Occipital lobe (tissue), 3 donors: ENCODE data around the gene PRM1. TPM values are rescaled to one million over a fixed set of nuclear protein-coding genes. Genes with fewer than 3 reads are reported as not detected.

Experiments
- DNase-seq: peaks from one replicate; lab custom pipeline; 2025; lab: John Stamatoyannopoulos, UW
- small RNA-seq: library from RNA; depleted of rRNA; stranded (forward); fragments of <200 nt; gene quantifications from one replicate; pipeline ENCODE3, GENCODE V24; 2014
- total RNA-seq: library from RNA; depleted of rRNA; stranded (reverse); fragments of >200 nt; gene quantifications from one replicate; pipeline ENCODE4 v1.2.3, GENCODE V29; 2014

Gene PRM1
- total RNA-seq, 1 donor from 2014 or later = not detected

DNA sequence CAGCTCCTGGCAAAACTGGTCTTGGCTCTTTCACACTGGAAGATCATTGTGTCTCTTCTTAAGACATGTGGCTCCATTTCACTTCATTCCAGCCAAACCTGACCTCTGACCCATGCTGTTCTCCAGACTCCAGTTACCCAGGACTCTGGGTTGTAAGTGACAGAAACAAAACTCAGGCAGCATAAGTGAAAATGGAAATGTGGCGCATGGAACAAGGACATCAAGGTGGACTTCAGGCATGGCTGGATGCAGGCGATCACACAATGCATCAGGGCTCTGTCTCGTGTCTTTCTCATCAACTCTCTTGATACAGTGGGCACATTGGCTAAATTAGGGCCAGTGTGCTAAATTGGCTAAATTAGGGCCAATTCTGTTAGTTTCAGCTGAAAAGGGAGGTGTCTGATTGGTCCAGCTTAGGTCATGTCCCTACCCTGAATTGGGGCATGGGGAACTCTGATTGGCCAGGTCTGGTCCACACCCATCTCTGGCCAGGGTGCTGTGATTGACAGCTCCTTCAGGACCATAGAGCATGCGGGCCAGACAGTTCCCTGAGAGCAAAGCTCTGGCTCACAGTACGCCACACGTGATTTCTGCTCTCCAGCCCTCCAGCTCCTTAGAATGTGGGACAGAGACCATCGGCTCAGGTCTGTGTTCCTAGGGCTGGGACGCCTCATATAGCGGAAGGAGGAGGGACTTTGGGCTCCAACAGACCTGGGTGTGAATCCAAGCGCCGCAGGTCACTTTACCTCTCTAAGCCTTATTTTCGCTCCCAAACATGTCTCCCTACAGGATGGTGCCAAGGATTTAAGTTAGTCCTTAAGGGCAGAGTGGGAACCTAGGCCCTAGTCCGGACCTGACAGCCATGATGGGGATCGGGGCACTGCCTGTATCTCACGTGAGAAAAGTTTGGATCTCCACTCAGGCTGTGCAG lies 42.6 kb downstream of the PRM1 start:
- no peak for DNase-seq

DNA sequence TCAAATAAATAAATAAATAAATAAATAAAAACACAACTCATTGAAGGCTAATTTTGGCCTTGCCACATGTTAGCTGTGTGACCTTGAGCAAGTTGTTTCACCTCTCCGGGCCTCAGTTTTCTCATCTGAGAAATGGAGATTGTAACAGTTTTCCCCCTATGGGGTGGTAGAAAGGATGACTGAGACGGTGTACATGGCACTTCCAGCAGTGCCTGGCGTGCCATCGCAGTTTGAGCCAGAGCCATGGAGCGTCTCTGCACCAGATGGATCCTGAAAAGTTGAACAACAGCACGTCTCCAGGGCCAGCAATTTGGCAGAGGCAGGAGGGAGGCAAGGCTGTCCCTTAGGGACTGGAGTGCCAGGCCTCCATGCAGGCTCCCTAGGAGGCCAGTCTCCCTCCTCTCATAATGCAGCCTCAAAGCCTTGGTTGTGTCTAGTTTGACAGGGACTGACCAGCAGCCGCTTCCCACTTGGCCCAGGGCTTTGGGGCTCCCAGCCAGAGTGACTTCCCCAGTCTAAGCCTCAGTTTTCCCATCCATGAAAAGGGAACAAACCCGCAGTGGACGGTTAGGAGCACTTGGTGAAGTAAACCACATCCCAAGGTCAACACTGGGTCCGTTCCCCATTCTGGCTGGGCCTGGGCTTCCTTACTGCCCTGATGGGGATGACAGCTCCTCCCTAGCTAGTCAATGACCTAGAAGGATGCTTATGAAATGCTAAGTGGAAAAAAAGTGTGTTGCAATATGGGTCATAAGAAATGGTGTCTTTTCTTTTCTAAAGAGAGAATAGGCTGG lies 44.5 kb downstream of the PRM1 start:
- no peak for DNase-seq

- DNase-seq = no peak
Measured at GRCh38 chr16:11235703-11235991, 45.5 kb downstream of the PRM1 start.

DNA sequence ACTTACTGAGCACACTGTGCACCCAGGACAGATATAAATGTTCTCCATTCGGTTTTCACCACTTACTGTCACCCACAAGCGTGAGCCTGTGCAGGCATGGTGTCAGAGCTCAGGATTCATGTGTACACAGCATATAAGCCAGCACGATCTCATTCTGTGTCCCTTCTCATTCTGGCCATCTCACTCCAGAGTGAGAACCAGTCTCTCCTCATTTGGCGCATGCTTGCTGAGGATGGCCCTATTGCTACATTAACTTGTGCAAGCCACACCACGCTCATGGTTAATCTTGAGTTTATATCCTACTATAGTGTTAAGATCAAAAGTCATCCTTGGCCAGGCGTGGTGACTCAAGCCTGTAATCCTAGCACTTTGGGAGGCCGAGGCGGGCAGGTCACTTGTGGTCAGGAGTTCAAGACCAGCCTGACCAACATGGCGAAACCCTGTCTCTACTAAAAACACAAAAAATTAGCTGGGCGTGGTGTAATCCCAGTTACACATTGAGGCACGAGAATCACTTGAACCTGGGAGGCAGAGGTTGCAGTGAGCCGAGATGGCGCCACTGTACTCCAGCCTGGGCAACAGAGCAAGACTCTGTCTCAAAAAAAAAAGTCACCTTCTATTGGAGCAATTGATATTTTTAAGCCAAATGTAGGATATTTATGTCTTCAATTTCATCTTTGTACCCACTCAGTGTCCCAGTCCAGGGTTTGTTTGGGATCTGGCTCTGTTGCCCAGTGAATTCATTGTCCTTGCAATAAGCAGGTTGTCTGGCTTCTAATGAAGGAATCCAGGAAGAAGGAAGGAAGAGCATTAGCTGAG lies 46.0 kb downstream of the PRM1 start:
- DNase-seq = no peak

DNA sequence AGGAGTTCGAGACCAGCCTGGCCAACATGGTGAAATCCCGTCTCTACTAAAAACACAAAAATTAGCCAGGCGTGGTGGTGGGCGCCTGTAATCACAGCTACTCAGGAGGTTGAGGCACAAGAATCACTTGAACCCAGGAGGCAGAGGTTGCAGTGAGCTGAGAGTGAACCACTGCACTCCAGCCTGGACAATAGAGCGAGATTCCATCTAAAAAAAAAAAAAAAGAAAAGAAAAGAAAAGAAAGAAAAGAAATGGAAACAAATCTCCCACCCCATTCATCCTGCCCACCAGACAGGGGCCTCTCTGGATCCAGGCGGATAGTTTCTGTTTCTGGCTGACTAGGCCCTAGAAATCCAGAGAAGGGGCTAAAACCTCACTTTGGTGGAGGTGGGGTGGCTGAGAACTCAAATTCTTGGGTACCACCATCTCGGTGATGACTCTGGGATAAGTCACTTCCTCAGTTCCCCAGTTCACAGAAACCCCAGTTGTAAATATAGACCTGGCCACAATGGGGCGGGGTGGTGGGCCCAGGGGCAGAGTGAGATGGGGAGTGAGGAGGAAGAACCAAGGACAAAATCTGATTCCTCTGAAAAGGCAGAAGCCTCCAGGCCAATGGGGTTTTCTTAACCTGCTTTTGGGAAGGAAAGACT lies 47.3 kb downstream of the PRM1 start:
- no peak for DNase-seq

DNA sequence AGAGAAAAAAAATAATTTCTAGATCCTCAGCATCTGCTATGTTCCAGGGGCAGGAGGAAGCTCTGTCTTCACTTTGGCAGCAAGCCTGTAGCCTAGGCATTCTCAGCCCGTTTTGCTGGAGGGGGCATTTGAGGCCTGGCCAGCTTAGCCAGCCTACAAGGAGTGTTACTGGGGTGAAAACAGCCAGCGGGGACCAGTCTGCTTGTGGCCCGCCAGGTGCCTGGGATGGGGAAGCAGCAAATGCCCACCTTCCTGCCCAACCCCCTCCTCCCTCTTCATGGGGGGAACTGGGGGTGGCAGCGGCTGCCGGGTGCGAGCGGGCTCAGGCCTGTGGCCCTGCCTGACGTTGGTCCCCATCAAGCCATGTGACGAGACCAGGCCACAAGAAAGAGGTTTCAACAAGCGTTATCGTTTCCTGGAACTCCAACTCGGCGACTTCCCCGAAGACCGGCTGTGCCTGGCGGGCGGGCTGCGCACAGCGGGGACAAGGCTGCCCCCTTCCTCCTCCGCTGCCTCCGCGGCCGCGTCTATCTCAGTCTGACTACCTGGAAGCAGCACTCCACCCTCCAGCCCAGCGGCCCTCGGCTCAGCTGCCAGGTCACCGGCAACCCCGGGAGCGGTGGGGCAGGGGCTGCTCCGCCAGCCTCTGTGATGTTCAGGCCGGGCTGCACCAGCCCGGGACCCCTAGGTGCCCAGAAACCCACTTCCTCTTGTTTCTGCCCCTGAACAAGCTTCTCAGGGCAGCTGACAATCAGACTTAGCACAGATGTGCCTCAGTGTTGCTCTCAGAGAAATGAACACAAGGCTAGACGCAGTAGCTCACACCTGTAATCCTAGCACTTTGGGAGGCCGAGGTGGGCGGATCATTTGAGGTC lies 48.0 kb downstream of the PRM1 start:
- no peak for DNase-seq

GRCh38 chr16:11232302-11232851 lies 48.8 kb downstream of the PRM1 start:
- DNase-seq = no peak

DNA sequence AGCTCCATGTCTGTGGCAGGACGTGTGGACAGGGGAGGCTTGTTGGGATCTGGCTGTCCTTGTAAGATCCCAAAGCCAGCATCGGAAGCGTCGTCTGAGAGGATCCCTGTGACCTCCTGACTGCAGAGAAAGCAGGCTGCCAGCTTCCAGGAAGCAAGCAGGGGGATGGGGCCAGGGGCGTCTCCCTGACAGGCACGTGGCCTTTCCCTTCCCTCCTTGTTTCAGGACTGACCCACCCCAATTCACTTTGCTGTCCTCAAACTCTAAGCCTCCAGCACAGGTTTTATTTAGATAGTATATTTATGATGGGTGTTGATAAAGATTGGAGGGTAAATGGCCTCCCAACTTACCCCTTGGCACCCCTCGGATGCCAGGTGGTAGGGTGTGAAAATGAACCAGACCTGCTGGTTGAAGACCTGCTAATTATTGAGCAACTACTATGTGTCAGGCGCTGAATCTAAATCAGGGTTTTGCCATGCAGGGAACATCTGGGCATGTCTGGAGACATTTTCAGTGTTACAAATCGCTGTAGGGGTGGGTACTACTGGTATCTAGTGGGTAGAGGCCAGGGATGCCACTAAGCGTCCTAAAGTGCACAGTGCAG lies 49.7 kb downstream of the PRM1 start:
- no peak for DNase-seq

Small RNAs within 50 kb of the gene (small RNA-seq; reads per million reads assigned to genes)
- gene MIR548H2 (not detected), gene RF00019 (not detected), gene RF00554 (not detected)

Other genes with a start within 250 kb of the PRM1 start
- gene SOCS1, start 25.1 kb downstream of the PRM1 start, total RNA-seq = not detected
- gene TNP2, start 12.0 kb downstream of the PRM1 start, total RNA-seq = not detected
- not detected for gene PRM3, start 7.7 kb downstream of the PRM1 start, total RNA-seq
- not detected for gene PRM2, start 4.8 kb downstream of the PRM1 start, total RNA-seq
- gene RMI2, start 64.1 kb upstream of the PRM1 start, total RNA-seq = 4.1 TPM